MM.1S (cell line): ENCODE data around the gene BCOR.

Experiments used
- DNase-seq: peaks from one replicate; pipeline ENCODE4 v3.0.0-alpha.2; 2015
- H2AFZ ChIP-seq: fragments of 300-600 bp; sonication (generic); 2 replicates; pipeline ENCODE4 v1.6.0; 2016; ENCODE audit warnings: antibody characterized with exemption, low read length
- H3F3A ChIP-seq: fragments of 300-600 bp; sonication (generic); 2 replicates; pipeline ENCODE4 v1.6.1; 2016; ENCODE audit warnings: mild to moderate bottlenecking, antibody characterized with exemption, low read length, moderate library complexity, mixed read lengths; ENCODE audit not compliant: insufficient read depth
- H3K27ac ChIP-seq: fragments of 300-600 bp; sonication (generic); 2 replicates; pipeline ENCODE4 v1.5.1; 2016; ENCODE audit warnings: mild to moderate bottlenecking, low read length
- H3K27me3 ChIP-seq: fragments of 300-600 bp; sonication (generic); replicated peaks from 2 replicates; pipeline ENCODE4 v1.6.0; 2016; ENCODE audit warnings: low read length; ENCODE audit not compliant: insufficient read depth
- H3K36me3 ChIP-seq: fragments of 300-600 bp; sonication (generic); replicated peaks from 2 replicates; pipeline ENCODE4 v1.6.1; 2016; ENCODE audit warnings: mild to moderate bottlenecking, low read length, mixed read lengths; ENCODE audit not compliant: insufficient read depth
- H3K4me1 ChIP-seq: fragments of 300-600 bp; sonication (generic); 2 replicates; pipeline ENCODE4 v1.6.1; 2016; ENCODE audit warnings: low read length, mixed read lengths
- H3K4me2 ChIP-seq: fragments of 300-600 bp; sonication (generic); 2 replicates; pipeline ENCODE4 v1.6.0; 2016; ENCODE audit warnings: low read depth, low read length
- H3K4me3 ChIP-seq: fragments of 300-600 bp; sonication (generic); 2 replicates; pipeline ENCODE4 v1.5.1; 2016; ENCODE audit warnings: low read length, mixed read lengths
- H3K79me2 ChIP-seq: fragments of 300-600 bp; sonication (generic); 2 replicates; pipeline ENCODE4 v1.6.1; 2016; ENCODE audit warnings: mixed run types, low read length, mixed read lengths
- H3K9ac ChIP-seq: fragments of 300-600 bp; sonication (generic); 2 replicates; pipeline ENCODE4 v1.6.1; 2016; ENCODE audit warnings: low read length, mixed read lengths
- H3K9me2 ChIP-seq: fragments of 300-600 bp; sonication (generic); replicated peaks from 2 replicates; pipeline ENCODE4 v1.6.1; 2016; ENCODE audit warnings: mild to moderate bottlenecking, low read length, mixed read lengths; ENCODE audit not compliant: insufficient read depth
- H3K9me3 ChIP-seq: fragments of 300-600 bp; sonication (generic); replicated peaks from 2 replicates; pipeline ENCODE4 v1.6.1; 2016; ENCODE audit warnings: mild to moderate bottlenecking, low read length, mixed read lengths; ENCODE audit not compliant: insufficient read depth
- H4K20me1 ChIP-seq: fragments of 300-600 bp; sonication (generic); 2 replicates; pipeline ENCODE4 v1.6.1; 2016; ENCODE audit warnings: mild to moderate bottlenecking, low read length, moderate library complexity, mixed read lengths; ENCODE audit not compliant: insufficient read depth
- CTCF ChIP-seq: fragments of 300-600 bp; sonication (generic); IDR thresholded peaks from 2 replicates; pipeline ENCODE4 v1.5.1; 2016; ENCODE audit warnings: antibody characterized with exemption, low read length, mixed read lengths
- EZH2 ChIP-seq: fragments of 300-600 bp; sonication (generic); optimal IDR thresholded peaks from 2 replicates; pipeline ENCODE3; 2017; ENCODE audit warnings: low read depth, mild to moderate bottlenecking, antibody characterized with exemption, low read length, mixed read lengths
- EZH2phosphoT487 ChIP-seq: fragments of 300-600 bp; sonication (generic); IDR thresholded peaks from 2 replicates; pipeline ENCODE4 v1.6.1; 2018; ENCODE audit warnings: antibody characterized with exemption, low read length

BCOR gene

DNA sequence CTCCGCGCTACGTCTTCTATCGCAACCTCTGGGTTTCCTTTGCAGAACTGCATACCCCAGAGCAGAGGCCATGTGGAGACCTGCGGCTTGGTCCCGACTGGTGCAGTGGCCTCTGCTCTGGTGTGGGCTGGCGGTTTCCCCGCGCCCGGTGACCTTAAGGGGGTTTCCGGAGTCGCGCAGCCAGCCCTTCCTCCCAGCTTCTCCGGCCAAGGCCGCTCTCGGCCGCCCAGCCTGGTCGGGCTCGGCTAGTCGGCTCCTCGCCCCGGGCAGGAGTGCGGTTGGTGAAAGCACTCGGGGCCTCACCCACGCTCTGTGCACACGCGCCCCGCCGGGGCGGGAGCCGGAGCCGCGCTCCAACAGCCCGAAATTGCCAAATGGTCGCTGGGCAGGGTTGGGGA is 84.9 kb downstream of the BCOR start:
- Histone ChIP-seq H4K20me1 (no peaks in the 10 kb centered on the region), H2AFZ (peak overlapping the region; percentile 35; the same call in 1 of the 2 replicates), H3K4me2 (peak overlapping the region; percentile 89), H3K27me3 (no peaks in the 10 kb centered on the region), H3K9ac (peak overlapping the region; percentile 97), H3K4me1 (no peaks in the 10 kb centered on the region), H3K4me3 (peak overlapping the region; percentile 67), H3F3A (peaks cover 9% of the 10 kb centered on the region; the same call in 1 of the 2 replicates), H3K9me3 (no peaks in the 10 kb centered on the region), H3K79me2 (no peaks in the 10 kb centered on the region), H3K9me2 (no peaks in the 10 kb centered on the region), H3K36me3 (no peaks in the 10 kb centered on the region), H3K27ac (peak overlapping the region; percentile 95)
- TF ChIP-seq EZH2phosphoT487 (no peak), CTCF (no peak), EZH2 (no peak)
- peak; percentile 43 for DNase-seq

DNA sequence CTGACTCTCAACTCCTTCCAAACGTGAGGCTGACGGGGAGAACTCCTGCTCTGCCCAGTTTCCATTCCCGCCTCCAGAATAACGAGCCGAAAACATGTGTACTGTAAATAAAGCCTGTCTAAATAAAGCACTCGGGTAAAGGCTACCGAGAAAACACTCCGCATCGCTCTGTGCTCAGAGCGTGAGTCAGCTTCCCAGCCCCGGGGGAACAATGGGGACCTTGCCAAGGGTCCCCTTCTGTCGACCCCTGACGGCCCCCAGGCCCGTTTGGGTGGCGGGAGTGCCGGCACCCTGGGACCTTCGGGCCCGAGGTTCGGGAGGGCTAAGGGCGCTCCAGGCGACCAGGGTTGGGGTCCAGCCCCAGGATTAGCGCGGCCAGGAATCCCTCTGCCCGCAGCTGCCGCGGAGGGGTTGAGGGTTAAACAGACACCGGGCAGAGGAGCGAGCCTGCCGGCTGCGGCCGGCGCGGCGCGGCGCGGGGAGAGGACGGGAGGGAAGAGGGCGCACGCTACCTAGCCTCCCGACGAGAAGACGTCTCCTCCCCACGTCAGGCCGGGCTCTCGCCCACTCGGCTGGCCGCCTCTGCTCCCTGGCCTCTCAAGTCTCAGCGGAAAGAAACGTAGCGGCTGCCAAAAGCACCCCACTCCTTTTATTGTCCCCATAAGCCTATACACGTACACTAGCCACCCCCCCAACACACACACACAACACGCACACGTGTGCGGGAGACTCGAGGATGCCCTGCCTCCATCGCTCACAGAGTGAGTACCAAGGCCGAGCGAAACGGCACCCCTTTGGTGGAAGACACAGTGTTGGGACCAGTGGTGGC is 85.5 kb downstream of the BCOR start:
- H3K36me3 ChIP-seq, result no peaks in the 10 kb centered on the region
- H3K4me3 ChIP-seq, result peak overlapping the region; percentile 67; the same call in 1 of the 2 replicates
- no peaks in the 10 kb centered on the region for H4K20me1 ChIP-seq
- H3K27me3 ChIP-seq, result no peaks in the 10 kb centered on the region
- DNase-seq, result no peak
- H3K27ac ChIP-seq, result peak overlapping the region; percentile 95
- TF ChIP-seq EZH2 (no peak), EZH2phosphoT487 (no peak), CTCF (no peak)
- no peaks in the 10 kb centered on the region for H3K79me2 ChIP-seq
- H2AFZ ChIP-seq, result no peak overlapping the region
- peaks cover 9% of the 10 kb centered on the region; the same call in 1 of the 2 replicates for H3F3A ChIP-seq
- H3K9ac ChIP-seq, result peak overlapping the region; percentile 97
- no peaks in the 10 kb centered on the region for H3K9me2 ChIP-seq
- no peaks in the 10 kb centered on the region for H3K4me1 ChIP-seq
- H3K4me2 ChIP-seq, result peak overlapping the region; percentile 89
- no peaks in the 10 kb centered on the region for H3K9me3 ChIP-seq

GRCh38 chrX:40011322-40012038 is 86.3 kb downstream of the BCOR start:
- no peak overlapping the region for H3K4me3 ChIP-seq
- no peak for DNase-seq
- TF ChIP-seq CTCF (no peak), EZH2 (no peak), EZH2phosphoT487 (no peak)
- H2AFZ ChIP-seq, result no peak overlapping the region
- no peaks in the 10 kb centered on the region for H4K20me1 ChIP-seq
- H3K9me2 ChIP-seq, result no peaks in the 10 kb centered on the region
- H3K27me3 ChIP-seq, result no peaks in the 10 kb centered on the region
- H3K9ac ChIP-seq, result no peak overlapping the region
- H3F3A ChIP-seq, result peaks cover 9% of the 10 kb centered on the region; the same call in 1 of the 2 replicates
- H3K27ac ChIP-seq, result no peak overlapping the region
- no peaks in the 10 kb centered on the region for H3K36me3 ChIP-seq
- H3K9me3 ChIP-seq, result no peaks in the 10 kb centered on the region
- no peak overlapping the region for H3K4me2 ChIP-seq
- no peaks in the 10 kb centered on the region for H3K4me1 ChIP-seq
- no peaks in the 10 kb centered on the region for H3K79me2 ChIP-seq
